T1000 (cell line): ENCODE data around the gene CD9.
"Not testable (repeated sequence)": the region's sequence is repeated elsewhere in the genome, so short reads cannot be mapped to it uniquely, and the experiment has no call there.

Source experiments
- DNase-seq: peaks from one replicate; lab custom pipeline; 2025; ENCODE audit warnings: mixed read lengths; lab: John Stamatoyannopoulos, UW

CD9 gene

GRCh38 chr12:6199531-6200255 lies 507 bp upstream of the CD9 start:
- DNase-seq = no peak

DNA sequence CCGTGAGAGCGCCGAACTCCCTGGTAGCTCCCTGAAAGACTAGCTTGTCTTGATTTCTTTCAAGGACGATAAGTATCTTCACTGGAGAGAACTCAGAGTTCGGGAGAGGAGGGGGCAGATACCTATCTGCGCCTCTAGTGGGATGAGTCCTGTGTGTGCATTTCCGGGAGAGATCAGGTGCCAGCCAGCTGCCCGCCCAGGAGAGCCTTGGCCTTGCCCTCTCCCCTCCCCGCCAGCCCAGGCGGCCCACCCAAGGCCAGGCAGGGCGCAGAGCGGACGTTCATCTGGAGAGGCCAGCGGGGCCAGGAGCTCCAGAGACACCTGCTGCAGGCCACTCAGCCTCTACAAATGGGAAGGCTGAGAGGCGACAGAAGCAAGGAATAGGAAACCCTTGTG lies 1.0 kb downstream of the CD9 start:
- DNase-seq = no peak

- DNase-seq = no peak
These were observed 1.6 kb downstream of the CD9 start for GRCh38 chr12:6201826-6202225.

DNA sequence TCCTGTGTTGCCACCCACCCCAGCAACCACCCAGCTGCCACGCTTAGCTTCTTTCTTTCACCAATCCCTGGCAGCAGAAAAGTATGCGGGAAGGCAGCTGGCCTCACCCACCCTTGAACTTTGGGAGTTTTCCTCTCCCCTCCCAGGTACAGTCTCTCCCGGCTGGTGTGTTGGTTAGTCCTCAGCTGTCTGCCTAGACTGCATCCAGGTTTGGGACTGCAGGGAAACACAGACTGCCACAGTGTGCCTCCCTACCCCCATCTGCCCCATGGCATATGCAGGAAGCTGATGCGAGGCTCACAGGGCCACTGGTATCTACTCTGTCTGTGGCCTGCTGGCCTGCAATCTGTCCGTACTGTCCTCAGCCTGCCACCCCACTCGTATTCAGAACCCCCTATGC lies 2.1 kb downstream of the CD9 start:
- DNase-seq = no peak

- DNase-seq = no peak
These were observed 2.6 kb downstream of the CD9 start for GRCh38 chr12:6202846-6203245.

- DNase-seq = no peak
These were observed 3.4 kb downstream of the CD9 start for GRCh38 chr12:6203601-6204000.

GRCh38 chr12:6204533-6205143 lies 4.4 kb downstream of the CD9 start:
- no peak for DNase-seq

- DNase-seq = no peak
These were observed 4.9 kb downstream of the CD9 start for GRCh38 chr12:6205144-6205539.

GRCh38 chr12:6205761-6206160 lies 5.6 kb downstream of the CD9 start:
- no peak for DNase-seq

DNA sequence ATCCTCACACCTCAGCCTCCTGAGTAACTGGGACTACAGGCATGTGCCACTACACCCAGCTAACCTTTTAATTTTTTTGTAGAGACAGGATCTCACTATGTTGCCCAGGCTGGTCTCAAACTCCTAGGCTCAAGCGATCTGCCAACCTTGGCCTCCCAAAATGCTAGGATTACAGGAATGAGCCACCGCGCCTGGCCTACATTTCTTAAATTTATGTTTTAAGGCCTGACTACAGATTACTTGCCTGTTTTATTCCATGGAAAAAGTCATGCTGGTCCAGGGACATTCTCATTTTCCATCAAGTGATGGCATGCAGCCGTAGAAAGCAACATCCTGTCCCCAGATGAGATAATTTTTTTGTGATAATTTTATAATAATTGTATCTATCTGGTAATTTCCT lies 6.1 kb downstream of the CD9 start:
- no peak for DNase-seq

DNA sequence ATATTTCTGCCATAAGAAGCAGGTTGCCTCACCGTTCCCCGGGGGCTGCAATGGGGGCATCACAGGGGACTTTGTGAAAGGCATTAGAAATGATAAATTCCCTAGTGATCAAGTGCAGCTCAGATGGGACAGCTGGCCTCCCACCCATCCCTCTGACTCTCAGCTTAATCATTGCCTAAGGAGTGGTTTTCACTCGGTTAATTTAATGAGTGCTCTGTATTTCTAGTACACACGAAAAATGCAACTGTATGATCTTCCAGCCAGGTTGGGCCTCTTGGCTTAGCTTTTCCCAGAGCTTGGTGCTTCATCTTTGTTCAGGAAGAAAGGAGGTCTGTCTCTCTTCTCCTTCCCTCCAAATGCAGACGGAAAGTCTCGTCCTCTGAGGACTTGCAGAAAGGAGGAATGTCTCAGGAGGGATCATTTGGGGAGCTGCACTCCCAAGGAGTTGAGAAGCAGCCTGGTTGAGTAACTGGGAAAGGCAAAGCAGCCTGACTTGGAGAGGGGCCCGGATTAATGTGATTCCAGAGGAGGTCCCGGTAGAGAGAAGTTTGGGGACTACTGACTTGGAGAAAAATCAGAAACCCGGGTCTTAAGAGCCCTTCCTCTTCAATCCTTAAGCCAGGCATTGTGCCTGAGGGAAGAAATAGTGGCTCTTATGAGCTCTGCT lies 7.2 kb downstream of the CD9 start:
- DNase-seq = no peak

DNA sequence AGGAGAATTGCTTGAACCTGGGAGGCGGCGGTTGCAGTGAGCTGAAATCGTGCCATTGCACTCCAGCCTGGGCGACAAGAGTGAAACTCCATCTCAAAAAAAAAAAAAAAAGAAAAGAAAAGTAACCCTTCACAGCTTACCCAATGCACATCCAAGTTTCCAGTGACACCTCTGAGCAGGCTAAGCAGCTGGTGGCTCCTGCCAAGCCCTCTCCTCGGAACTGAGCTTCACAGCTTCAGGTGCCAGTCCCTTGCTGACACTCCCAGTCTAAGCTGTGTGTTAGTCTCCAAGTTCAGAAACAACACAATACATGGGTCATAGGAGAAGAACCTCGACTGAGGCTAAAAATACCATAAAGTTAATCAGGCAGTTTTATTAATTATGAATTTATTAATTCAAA lies 7.9 kb downstream of the CD9 start:
- no peak for DNase-seq

- not testable (repeated sequence) for DNase-seq
These were observed 9.2 kb downstream of the CD9 start for GRCh38 chr12:6209428-6209827.

GRCh38 chr12:6211421-6211869 lies 11.2 kb downstream of the CD9 start:
- no peak for DNase-seq

DNA sequence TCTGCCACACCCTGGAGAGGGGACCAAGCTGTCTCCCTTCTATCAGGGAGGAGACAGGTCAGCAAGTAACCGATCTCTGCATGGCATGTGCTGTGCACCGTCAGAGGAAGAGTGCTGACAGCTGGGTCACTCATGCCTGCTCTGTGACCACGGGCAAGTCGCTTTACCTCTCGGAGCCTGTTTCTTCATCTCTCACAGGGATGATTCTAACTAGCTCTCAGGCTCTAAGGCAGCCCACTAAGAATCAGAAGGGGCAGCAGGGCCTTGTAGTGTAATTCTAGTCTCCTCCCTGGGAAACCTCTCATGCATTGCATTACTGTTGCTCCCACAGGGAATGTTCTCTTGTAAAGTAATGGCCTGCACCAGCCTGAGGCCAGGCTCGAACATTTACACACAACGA lies 11.9 kb downstream of the CD9 start:
- DNase-seq = no peak

DNA sequence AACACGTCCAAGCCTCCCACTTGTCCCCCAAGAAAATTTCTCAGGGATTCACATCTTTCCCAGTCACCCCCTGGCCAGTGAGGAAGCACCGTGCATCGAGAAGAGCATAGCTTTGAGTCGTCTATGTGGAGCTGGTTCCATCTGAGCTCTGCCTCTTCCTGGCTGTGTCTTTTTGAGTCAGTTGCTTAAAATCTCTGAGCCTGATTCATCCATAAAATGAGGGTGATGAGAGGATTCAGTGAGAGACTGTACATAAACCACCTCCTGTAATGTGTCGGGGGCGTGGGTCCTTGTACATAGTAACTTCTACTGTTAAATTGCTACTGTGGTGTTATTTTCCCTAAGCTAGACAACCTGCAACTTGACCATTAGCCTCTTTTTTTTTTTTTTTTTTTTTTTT lies 13.8 kb downstream of the CD9 start:
- DNase-seq = no peak

DNA sequence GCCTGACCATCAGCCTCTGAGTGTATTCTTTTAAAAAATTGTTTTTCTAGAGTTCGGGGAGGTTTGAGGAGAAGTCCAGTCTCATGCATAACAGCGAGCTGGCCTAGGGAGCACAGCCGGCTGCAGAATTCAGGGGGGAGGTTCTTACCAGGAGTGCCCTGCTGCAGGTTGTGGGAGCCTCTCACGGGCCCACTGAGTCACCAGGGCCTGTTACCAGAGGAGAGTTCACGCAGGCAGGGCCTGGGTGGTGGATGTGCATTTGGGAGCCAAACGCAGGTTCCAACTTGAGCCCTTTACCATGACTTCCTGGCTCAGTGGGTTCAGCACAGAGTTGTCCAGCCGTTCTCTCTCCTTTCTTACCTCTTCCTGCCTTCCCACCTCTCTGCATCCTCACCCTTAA lies 14.4 kb downstream of the CD9 start:
- no peak for DNase-seq

DNA sequence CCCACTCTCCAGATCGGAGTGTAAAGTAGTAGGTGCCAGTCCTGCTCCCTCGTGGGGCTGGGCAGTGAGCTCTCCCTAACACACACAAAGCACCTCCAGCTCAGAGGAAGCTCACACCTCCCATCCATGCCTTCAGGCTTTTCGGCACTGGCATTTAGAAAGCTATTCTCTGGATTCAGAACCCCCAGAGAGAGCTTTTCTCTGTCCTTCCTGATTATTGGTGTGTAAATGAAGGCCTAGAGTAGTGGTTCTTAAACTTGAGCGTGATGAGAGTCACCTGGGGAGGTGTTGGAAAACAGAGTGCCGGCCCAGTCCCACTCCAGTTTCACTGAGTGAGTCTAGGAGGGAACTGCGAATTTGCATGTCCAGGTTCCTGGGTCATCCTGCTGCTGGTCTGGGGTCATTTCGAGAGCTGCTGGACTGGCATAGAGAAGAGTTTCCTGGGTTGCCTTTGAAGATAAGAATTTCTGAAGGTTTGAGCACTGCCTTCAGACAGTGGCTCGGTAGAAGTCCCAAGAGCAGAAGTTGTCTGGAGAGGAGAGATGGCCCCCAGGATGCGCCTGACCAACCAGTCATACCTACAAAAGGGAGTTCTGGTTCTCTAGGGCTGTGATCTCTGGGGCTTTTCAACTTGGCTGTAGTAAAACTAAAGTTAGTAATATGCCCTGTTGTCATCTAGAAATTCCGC lies 15.1 kb downstream of the CD9 start:
- DNase-seq = no peak

GRCh38 chr12:6215932-6216494 lies 15.8 kb downstream of the CD9 start:
- peak; percentile 96 for DNase-seq

DNA sequence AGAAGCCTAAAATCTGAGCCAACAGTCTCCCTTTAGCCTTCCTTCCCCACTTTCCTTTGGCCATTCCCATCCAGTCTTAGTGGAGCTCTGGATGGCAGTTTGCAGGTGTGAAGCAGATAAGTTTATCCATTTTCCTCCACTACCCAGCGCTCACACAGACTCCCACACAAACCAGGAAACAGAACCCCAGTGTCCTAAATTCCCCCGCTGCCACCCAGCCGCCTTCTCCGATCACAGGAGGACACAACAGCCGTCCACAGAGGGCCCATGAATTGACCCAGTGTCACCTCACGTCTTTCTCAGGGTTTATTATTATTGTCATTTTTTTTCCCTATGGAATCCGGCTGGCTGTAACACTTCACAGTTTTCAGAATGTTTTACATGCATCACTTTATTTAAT lies 16.4 kb downstream of the CD9 start:
- no peak for DNase-seq

DNA sequence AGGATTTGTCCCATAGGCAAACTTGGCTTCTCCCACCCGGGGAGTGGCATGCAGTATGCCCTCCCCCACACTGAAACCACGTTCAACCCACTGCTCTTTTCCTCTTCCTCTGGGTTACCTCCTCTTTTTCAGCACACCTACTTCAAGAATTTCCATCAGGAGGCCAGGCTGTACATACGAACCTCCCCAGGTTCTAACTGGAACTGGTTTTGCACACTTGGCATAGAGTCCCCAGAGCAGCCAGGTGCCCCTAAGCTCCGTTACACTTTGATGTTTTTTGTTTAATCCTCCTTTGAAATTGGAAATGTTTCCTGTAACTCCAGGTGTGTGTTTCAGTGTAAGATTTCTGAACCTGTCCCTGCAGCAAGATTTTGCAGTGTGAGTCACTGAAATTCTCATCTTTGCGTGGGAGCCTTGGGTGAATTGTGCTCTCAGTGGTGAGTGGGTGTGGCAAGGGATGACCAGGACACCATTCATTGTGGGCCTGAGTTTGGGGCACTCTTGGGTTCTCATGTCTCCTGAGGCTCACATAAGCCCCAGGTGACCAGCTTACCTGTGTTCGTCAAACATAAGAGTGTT lies 18.2 kb downstream of the CD9 start:
- DNase-seq = no peak

DNA sequence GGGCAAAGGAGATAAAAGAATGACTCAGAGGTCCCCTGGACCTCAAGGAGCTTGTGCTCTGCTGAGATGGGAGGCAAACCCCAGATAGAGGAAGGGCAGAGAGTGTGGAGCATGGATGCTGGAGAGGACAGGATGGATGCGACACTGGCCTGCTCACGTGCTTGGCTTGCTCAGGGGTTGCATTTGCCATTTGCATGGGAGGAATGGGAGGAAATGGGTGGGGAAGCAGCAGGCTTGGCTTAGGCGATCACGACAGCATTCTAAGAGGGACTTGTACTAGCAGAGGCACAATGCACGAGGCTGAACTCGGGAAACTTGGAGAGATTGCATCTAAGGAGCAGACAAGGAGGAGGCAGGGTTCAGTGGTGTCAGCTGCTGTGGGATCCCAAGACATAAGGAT lies 19.8 kb downstream of the CD9 start:
- DNase-seq = no peak
